HG03039 (cell line): ENCODE data around the gene MARK1.
"Not testable (repeated sequence)": the region's sequence is repeated elsewhere in the genome, so short reads cannot be mapped to it uniquely, and the experiment has no call there.

ENCODE experiments used
- ATAC-seq: cut with Tn5 transposase; IDR thresholded peaks from one replicate; pipeline ENCODE4 v1.9.1; 2021; ENCODE audit warnings: mild to moderate bottlenecking, moderate library complexity; ENCODE audit not compliant: unreplicated experiment

MARK1 gene

DNA sequence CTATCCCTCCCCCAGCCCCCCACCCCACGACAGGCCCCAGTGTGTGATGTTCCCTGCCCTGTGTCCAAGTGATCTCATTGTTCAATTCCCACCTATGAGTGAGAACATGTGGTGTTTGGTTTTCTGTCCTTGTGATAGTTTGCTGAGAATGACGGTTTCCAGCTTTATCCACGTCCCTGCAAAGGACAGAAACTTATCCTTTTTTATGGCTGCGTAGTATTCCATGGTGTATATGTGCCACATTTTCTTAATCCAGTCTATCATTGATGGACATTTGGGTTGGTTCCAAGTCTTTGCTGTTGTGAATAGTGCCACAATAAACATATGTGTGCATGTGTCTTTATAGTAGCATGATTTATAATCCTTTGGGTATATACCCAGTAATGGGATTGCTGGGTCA, 77.7 kb downstream of the MARK1 start:
- ATAC-seq: not testable (repeated sequence)

DNA sequence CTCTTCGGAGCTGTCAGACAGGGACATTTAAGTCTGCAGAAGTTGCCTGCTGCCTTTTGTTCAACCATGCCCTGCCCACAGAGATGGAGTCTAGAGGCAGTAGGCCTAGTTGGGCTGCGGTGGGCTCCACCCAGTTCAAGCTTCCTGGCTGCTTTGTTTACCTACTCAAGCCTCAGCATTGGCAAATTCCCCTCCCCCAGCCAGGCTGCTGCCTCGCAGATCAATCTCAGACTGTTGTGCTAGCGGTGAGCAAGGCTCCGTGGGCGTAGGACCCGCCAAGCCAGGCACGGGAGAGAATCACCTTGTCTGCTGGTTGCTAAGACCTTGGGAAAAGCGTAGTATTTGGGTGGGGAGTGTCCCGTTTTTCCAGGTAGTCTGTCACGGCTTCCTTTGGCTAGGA, 83.2 kb downstream of the MARK1 start:
- not testable (repeated sequence) for ATAC-seq

DNA sequence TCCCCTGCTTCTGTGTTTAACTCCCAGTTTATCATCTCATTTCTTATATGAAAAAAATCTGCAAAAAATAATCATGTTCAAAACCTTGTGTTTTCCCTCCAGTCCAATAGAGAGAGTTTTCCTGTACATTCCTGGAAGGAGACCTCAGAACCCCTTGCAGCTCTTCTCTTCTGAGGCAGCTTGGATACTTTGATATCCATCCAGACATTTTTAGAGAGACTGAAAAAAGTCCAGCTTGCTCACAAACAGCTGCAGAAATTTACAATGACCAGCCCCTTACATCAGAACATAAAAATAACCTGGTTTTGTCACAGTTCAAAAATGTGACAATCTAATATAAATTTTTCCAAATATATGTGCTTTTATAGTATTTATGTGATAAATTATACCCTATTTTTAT, 88.9 kb downstream of the MARK1 start:
- ATAC-seq: no peak

GRCh38 chr1:220628431-220628830, 100.5 kb downstream of the MARK1 start:
- no peak for ATAC-seq

GRCh38 chr1:220631238-220631815, 103.4 kb downstream of the MARK1 start:
- no peak for ATAC-seq

DNA sequence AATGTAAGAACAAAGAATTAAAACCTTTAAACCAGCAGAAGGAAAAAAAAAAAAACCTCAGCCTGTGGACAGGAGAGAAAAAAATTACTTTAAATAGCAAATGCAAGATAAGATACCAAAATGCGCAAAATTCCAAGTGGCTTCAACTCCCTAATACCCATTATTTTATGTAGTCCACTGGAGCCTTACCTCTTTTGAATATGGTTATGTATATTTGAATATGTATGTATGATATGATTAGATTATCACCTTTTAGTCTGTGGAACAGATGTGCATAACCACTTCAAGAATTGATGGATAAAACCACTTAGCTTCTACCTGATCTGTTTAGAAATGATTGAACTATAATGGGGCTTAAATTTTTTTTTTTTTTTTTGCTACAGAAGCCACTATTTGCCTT, 109.8 kb downstream of the MARK1 start:
- ATAC-seq: no peak

GRCh38 chr1:220642285-220642684, 114.3 kb downstream of the MARK1 start:
- no peak for ATAC-seq

DNA sequence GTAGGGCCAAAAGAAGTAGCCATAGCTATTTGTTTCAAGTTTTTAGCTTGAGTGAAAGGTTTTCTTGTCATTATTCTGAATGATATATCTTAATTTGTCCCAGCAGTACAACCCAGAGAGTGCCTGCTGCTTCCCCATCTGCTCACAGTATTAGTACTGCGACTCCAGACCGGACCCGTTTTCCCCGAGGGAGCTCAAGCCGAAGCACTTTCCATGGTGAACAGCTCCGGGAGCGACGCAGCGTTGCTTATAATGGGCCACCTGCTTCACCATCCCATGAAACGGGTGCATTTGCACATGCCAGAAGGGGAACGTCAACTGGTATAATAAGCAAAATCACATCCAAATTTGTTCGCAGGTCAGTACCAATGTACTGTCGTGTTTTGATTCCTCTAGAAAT, 125.1 kb downstream of the MARK1 start:
- ATAC-seq: no peak

GRCh38 chr1:220655509-220655908, 127.6 kb downstream of the MARK1 start:
- ATAC-seq: peak; percentile 89

GRCh38 chr1:220655961-220656740, 128.2 kb downstream of the MARK1 start:
- peak; percentile 9 for ATAC-seq

GRCh38 chr1:220666349-220666748, 138.4 kb downstream of the MARK1 start:
- ATAC-seq: no peak

- no peak for ATAC-seq
These were observed 141.1 kb downstream of the MARK1 start for GRCh38 chr1:220669005-220669404.

- no peak for ATAC-seq
These were observed 142.4 kb downstream of the MARK1 start for GRCh38 chr1:220670365-220670764.

DNA sequence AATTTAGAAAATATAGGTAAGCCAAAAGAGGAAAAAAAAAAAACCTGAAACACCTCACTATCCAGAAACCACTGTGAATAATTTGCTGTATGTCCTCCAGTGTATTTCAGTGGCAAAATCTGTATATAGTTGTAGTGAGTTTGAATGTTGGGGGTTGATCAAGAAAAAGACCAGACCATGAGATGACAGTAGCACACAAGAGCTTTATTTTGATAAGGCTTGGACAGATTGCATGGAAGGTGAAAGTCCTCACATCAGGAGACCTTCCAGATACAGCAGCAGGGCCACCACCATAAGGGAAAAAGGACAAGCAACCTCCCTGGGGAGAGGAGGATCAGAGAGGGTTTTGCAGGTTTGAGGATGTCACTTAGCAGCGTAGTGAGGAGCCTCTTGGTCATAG, 146.0 kb downstream of the MARK1 start:
- no peak for ATAC-seq

DNA sequence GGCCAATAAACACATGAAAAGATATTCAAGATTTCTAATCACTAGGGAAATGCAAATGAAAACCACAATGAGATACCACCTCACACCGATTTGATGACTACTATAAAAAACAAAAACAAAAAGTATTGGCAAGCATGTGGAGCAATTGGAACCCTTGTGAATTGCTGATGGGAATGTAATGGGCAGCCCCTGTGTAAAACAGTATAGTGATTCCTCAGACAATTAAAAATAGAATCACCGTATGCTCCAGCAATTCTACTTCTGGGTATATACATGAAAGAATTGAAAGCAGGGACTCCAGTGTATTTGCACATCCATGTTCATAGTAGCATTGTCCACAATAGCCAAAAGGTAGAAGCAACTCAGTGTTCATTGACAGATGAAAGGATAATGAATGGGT, 149.3 kb downstream of the MARK1 start:
- ATAC-seq: no peak

GRCh38 chr1:220680085-220680687, 152.2 kb downstream of the MARK1 start:
- ATAC-seq: peak; percentile 89

GRCh38 chr1:220681220-220681880, 153.4 kb downstream of the MARK1 start:
- no peak for ATAC-seq

GRCh38 chr1:220682901-220683576, 155.1 kb downstream of the MARK1 start:
- no peak for ATAC-seq

GRCh38 chr1:220683716-220684115, 155.8 kb downstream of the MARK1 start:
- not testable (repeated sequence) for ATAC-seq

GRCh38 chr1:220684890-220685289, 157.0 kb downstream of the MARK1 start:
- ATAC-seq: no peak

DNA sequence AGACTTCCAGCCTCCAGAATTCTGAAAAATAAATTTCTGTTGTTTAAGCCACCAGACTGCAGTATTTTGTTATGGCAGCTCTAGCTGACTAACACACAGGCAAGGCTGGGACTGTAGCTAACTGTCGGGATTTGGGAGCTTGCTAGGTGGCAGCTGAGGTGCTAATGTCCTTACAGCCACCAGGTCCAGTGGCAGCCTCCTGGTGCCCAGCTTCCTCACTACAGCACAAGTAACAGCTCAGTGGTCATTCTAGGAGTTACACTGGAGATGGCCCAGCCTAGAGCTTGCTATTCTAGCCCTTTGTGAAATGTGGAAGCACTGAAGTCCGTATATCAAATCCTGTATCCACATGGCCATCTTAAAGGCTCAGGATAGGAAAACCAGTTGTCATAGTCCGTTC, 157.9 kb downstream of the MARK1 start:
- ATAC-seq: no peak
